GM19455 (cell line): ENCODE data around the gene STAU1.
"Not testable (repeated sequence)": the region's sequence is repeated elsewhere in the genome, so short reads cannot be mapped to it uniquely, and the experiment has no call there.

Experiments used
- ATAC-seq: cut with Tn5 transposase; IDR thresholded peaks from one replicate; pipeline ENCODE4 v1.9.1; 2021; ENCODE audit not compliant: unreplicated experiment

The STAU1 gene

DNA sequence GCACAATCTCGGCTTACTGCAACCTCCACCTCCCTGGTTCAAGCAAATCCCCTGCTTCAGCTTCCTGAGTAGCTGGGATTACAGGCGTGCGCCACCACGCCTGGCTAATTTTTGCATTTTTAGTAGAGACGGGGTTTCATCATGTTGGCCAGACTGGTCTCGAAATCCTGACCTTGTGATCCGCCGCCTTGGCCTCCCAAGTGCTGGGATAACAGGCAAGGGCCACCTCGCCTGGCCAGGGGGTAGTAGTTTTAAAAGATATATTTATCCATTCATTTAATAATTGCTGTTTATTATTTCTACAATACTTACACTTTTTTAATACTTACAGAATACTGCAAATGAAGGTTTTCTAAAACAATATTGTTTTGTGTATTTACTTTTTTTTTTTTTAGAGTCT, 15.6 kb upstream of the STAU1 start:
- no peak for ATAC-seq

DNA sequence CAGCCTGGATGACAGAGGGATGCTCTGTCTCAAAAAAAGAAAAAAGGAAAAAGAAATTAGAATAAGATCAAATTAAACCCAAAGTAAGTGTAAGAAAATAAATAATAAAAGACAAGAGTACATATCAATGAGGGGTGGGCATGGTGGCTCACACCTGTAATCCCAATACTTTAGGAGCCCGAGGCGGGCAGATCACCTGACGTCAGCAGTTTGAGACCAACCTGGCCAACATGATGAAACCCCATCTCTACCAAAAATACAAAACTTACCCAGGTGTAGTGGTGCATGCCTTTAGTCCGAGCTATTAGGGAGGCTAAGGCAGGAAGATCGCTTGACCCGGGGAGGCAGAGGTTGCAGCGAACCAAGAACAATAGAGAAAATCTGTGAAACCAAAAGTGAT, 14.9 kb upstream of the STAU1 start:
- no peak for ATAC-seq

GRCh38 chr20:49199729-49200293, 11.7 kb upstream of the STAU1 start:
- ATAC-seq = no peak

- ATAC-seq = not testable (repeated sequence)
These were observed 4.9 kb upstream of the STAU1 start for GRCh38 chr20:49192944-49193518.

DNA sequence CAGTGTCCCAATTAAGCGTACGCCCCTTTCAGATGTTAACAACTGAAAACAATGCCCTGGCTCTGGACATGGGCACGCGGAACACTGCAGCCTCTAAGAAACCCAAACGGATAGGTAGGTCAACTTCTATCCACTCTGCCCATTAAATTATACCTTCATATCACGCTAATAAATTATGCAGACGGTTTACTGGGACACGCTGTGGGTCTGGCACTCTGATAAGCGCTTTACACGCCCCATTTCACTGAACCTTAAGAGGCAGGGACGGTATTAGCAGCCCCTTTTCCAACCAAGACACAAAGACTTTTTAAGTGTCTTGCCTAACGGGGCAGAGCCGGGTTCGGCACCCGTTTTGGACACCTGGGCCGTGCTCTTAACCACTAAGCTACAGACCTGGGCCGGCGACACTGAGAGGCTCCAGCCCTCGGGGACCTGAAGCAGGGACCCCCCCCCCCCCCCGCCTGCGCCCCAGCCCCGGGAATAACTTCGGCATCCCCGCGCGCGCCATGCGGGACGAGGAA, 744 bp downstream of the STAU1 start:
- no peak for ATAC-seq

DNA sequence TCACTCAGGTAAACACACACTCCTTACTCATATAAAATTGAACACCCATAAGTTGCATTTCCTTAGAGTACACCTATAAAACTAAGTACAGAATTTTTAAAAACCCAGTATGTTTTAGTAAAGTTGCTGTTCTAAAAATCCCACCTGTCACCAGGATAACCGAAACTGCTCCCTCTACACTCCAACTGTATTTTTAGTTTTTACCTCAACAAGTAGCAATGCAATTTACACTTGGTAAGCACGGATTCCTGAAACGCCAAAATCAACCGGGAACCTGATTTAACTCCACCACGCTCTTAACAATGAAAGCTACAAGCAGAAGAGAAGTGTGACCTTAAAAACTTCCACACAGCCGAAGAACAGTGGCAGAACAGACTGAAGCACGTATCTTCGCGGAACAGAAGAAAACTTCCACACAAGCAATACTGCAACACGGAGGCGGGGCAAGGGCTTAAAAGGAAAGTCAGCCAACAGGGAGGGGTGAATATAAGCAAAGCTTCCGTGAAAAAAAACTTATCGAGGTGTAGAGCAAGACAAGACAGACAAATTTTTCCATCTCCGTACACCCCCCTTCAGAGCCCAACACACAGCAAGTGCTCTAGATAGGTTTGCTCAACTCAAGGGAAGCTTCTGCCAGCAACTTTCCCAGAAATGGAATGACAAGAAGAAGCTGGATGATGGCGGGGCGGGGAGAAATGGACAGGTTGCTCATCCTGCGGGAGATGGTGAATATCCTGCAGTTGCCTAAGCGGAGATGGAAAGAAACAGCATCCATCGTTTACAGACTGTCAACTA, 1.4 kb downstream of the STAU1 start:
- ATAC-seq = no peak

GRCh38 chr20:49185071-49185761, 2.9 kb downstream of the STAU1 start:
- ATAC-seq = no peak

DNA sequence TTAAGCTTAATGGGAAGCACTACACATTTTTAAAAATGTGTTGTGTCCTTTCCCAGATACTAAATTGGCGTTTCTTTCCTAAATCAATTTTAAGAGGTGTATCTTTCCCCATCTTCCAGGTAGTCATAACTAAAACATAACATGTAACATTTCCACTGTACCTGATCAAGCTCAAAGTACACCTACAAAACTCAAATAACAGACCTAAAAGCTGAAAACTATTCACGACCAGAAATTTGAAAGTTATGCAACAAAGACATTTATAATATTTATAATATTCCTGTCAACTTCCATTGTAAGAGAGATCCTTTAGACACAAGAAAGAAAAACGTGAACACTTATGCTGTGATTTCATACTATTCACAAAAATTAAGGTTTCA, 3.5 kb downstream of the STAU1 start:
- no peak for ATAC-seq

- ATAC-seq = not testable (repeated sequence)
These were observed 4.0 kb downstream of the STAU1 start for GRCh38 chr20:49184084-49184501.

GRCh38 chr20:49183444-49183843, 4.7 kb downstream of the STAU1 start:
- ATAC-seq = no peak

GRCh38 chr20:49181265-49181877, 6.8 kb downstream of the STAU1 start:
- no peak for ATAC-seq

- ATAC-seq = no peak
These were observed 8.5 kb downstream of the STAU1 start for GRCh38 chr20:49179368-49180277.

DNA sequence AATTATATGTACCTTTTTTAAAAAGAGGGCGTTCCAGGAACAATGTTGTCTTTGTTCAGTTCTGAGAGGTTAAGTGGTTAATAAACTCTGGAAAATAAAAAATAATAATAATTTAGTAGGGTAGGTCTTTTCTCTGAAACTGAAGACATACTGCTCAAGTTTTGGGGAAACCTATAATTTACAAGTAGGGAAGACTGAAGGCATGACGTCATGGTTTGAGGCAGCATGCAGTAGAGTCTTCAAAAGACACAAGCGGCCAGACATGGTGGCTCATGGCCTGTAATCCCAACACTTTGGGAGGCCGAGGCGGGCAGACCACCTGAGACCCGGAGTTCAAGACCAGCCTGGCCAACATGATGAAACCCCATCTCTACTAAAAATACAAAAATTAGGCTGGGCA, 14.0 kb downstream of the STAU1 start:
- ATAC-seq = no peak

DNA sequence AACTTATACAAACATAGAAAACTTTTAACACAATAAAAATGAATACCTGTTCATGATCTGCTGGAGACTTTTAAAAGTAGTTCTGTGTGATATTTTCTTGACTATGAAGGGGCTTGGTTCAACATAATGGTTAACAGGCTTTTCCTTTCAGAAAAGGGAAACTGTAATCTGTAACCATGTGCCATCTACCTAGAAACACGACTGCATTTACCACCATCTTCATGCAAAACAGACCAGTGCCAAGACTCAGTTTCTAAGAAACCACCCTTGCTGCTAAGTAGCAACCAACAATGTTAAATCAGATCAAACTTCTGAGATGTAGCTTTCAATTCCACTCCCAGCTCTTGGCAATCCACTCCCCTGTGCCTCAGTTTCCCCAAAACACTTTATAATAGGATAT, 15.7 kb downstream of the STAU1 start:
- ATAC-seq = no peak

DNA sequence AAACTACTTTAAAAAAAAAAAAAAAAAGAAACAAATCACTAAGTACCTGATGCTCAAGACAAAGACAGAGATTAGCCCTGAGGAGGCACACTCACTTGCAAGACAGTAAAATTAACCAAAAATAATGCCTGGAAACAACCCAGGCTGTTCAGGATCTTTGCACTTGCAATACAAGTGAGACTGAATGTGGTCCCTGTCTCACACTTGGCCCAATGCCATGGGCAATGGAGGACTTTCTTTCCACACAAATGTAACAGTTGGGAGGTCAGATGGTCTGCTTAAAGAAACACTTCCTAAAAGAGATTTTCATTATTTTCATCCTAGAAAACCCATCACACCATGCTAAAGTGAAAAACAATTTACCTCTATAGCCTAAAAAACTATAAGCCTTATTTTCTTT, 16.2 kb downstream of the STAU1 start:
- no peak for ATAC-seq

- no peak for ATAC-seq
These were observed 17.4 kb downstream of the STAU1 start for GRCh38 chr20:49170714-49171113.

GRCh38 chr20:49169547-49169946, 18.6 kb downstream of the STAU1 start:
- no peak for ATAC-seq

DNA sequence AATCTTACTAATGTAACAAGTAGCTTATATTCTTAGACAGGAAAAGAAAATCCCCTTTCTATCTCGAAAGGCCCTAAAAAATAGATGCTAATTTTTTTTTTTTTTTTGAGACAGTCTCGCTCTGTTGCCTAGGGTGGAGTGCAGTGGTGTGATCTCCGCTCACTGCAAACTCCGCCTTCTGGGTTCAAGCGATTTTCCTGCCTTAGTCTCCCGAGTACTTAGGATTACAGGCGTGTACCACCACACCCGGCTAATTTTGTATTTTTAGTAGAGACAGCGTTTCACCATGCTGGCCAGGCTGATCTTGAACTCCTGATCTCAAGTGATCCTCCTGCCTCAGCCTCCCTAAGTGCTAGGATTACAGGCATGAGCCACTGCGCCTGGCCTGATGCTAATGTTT, 19.3 kb downstream of the STAU1 start:
- ATAC-seq = not testable (repeated sequence)

GRCh38 chr20:49167811-49168507, 20.2 kb downstream of the STAU1 start:
- ATAC-seq = no peak
